Measurements from ENCODE around the gene DCST1.

- TF ChIP-seq, protein P1, sequence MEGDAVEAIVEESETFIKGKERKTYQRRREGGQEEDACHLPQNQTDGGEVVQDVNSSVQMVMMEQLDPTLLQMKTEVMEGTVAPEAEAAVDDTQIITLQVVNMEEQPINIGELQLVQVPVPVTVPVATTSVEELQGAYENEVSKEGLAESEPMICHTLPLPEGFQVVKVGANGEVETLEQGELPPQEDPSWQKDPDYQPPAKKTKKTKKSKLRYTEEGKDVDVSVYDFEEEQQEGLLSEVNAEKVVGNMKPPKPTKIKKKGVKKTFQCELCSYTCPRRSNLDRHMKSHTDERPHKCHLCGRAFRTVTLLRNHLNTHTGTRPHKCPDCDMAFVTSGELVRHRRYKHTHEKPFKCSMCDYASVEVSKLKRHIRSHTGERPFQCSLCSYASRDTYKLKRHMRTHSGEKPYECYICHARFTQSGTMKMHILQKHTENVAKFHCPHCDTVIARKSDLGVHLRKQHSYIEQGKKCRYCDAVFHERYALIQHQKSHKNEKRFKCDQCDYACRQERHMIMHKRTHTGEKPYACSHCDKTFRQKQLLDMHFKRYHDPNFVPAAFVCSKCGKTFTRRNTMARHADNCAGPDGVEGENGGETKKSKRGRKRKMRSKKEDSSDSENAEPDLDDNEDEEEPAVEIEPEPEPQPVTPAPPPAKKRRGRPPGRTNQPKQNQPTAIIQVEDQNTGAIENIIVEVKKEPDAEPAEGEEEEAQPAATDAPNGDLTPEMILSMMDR (conservative IDR thresholded peaks at IDR 0.05 in 1 of 2, IDR thresholded peaks at IDR 0.05 in 1 of 2; ENCODE audit: low read depth in 1 of 2, low read length in 2 of 2) = no peak
- no peak for TF ChIP-seq EZH2 (IDR thresholded peaks at IDR 0.05; ENCODE audit: low read length, missing control alignments)
Observed at GRCh38 chr1:155022136-155022926, 11.3 kb upstream of the DCST1 start.
